ENCODE results near the gene SPRY4. TPM values are rescaled to one million over a fixed set of nuclear protein-coding genes. Genes with fewer than 3 reads are reported as not detected.

SPRY4 gene
- total RNA-seq, 8 experiments from 2014 or later, result 2.1 to 41.9 (median 6.9) TPM

- peaks cover 11 to 19% of the 10 kb centered on the region in 2 donors for H3K4me1 ChIP-seq (replicated peaks in 1 of 2)
- ATAC-seq (replicated peaks in 6 of 8), result no peak
- WGBS, 10 experiments, result 80 to 100% (median 94%) methylated on average over 1 to 6 of the region's 6 CpGs; no CpG with 5 or more reads in 2 of the 10 experiments
- H3K4me3 ChIP-seq, result no peak overlapping the region
- H3K27ac ChIP-seq, result no peak overlapping the region
- in situ Hi-C loops (cut with MboI; ENCODE audit: low pct_unique_long_range_greater_than_20kb in 2 of 9, low sequenced_read_pairs in 9 of 9, unreplicated experiment in 9 of 9), result loop anchor here in 1 of 9 experiments (25.0 kb wide), 1 partner anchor 207 kb away; no protein-coding TSS in a partner anchor
These were observed 5.2 kb upstream of the SPRY4 start for GRCh38 chr5:142330026-142330425.

GRCh38 chr5:142327111-142327842 lies 2.5 kb upstream of the SPRY4 start:
- in situ Hi-C loops (cut with MboI; ENCODE audit: low pct_unique_long_range_greater_than_20kb in 2 of 9, low sequenced_read_pairs in 9 of 9, unreplicated experiment in 9 of 9), result loop anchor here in 1 of 9 experiments (25.0 kb wide), 1 partner anchor 210 kb away; no protein-coding TSS in a partner anchor
- WGBS, 10 experiments, result 15 to 79% (median 54%) methylated on average over 1 to 6 of the region's 9 CpGs; no CpG with 5 or more reads in 1 of the 10 experiments
- Histone ChIP-seq H3K27ac (no peak overlapping the region), H3K4me1 (replicated peaks in 1 of 2) (peaks cover 19 to 30% of the 10 kb centered on the region in 2 donors), H3K4me3 (no peak overlapping the region)
- ATAC-seq (replicated peaks in 6 of 8), result peak in 2 of 8 experiments; percentile 2 to 10

GRCh38 chr5:142326480-142326938 lies 1.7 kb upstream of the SPRY4 start:
- H3K4me1 ChIP-seq (replicated peaks in 1 of 2), result peaks cover 19 to 30% of the 10 kb centered on the region in 2 donors
- H3K27ac ChIP-seq, result peak overlapping the region; percentile 47 to 91
- WGBS, 10 experiments, result 0 to 67% (median 40%) methylated on average over 1 to 7 of the region's 8 CpGs; no CpG with 5 or more reads in 2 of the 10 experiments

GRCh38 chr5:142325725-142326479 lies 1.1 kb upstream of the SPRY4 start:
- WGBS, 10 experiments, result 0 to 40% (median 18%) methylated on average over 2 to 4 of the region's 44 CpGs; no CpG with 5 or more reads in 7 of the 10 experiments
- H3K4me3 ChIP-seq, result peak overlapping the region; percentile 43 to 83 (median 56)
- peaks cover 24 to 36% of the 10 kb centered on the region in 2 donors for H3K4me1 ChIP-seq (replicated peaks in 1 of 2)
- in situ Hi-C loops (cut with MboI; ENCODE audit: low pct_unique_long_range_greater_than_20kb in 2 of 9, low sequenced_read_pairs in 9 of 9, unreplicated experiment in 9 of 9), result loop anchor here in 1 of 9 experiments (25.0 kb wide), 1 partner anchor 211 kb away; no protein-coding TSS in a partner anchor
- H3K27ac ChIP-seq, result peak overlapping the region; percentile 47 to 91
- peak; percentile 2 to 40 (median 16) for ATAC-seq (replicated peaks in 6 of 8)

More at GRCh38 chr5:142326480-142326938, 1.7 kb upstream of the SPRY4 start:
- no peak for ATAC-seq (replicated peaks in 6 of 8)
- in situ Hi-C loops (cut with MboI; ENCODE audit: low pct_unique_long_range_greater_than_20kb in 2 of 9, low sequenced_read_pairs in 9 of 9, unreplicated experiment in 9 of 9), result loop anchor here in 1 of 9 experiments (25.0 kb wide), 1 partner anchor 211 kb away; no protein-coding TSS in a partner anchor
- H3K4me3 ChIP-seq, result peak overlapping the region; percentile 43 to 83 (median 56)

GRCh38 chr5:142324136-142324870 lies 518 bp downstream of the SPRY4 start:
- in situ Hi-C loops (cut with MboI; ENCODE audit: low pct_unique_long_range_greater_than_20kb in 2 of 9, low sequenced_read_pairs in 9 of 9, unreplicated experiment in 9 of 9), result no loop called here
- WGBS, 10 experiments, result 0 to 6% (median 5%) methylated on average over 1 to 12 of the region's 58 CpGs; no CpG with 5 or more reads in 4 of the 10 experiments
- peak; percentile 12 to 65 (median 52) for ATAC-seq (replicated peaks in 6 of 8)
- H3K4me3 ChIP-seq, result peak overlapping the region; percentile 43 to 83 (median 56)
- peak overlapping the region; percentile 17 to 34 for H3K27ac ChIP-seq
- H3K4me1 ChIP-seq (replicated peaks in 1 of 2), result peaks cover 40 to 52% of the 10 kb centered on the region in 2 donors

- WGBS, 10 experiments, result 3 to 50% (median 23%) methylated on average over 1 to 15 of the region's 19 CpGs
- no peak for ATAC-seq (replicated peaks in 6 of 8)
- in situ Hi-C loops (cut with MboI; ENCODE audit: low pct_unique_long_range_greater_than_20kb in 2 of 9, low sequenced_read_pairs in 9 of 9, unreplicated experiment in 9 of 9), result no loop called here
- Histone ChIP-seq H3K4me3 (peak overlapping the region; percentile 43 to 83 (median 56)), H3K27ac (no peak overlapping the region), H3K4me1 (replicated peaks in 1 of 2) (peaks cover 41 to 57% of the 10 kb centered on the region in 2 donors)
These were observed 1.2 kb downstream of the SPRY4 start for GRCh38 chr5:142323480-142324135.

GRCh38 chr5:142322747-142323479 lies 1.9 kb downstream of the SPRY4 start:
- peaks cover 41 to 60% of the 10 kb centered on the region in 2 donors for H3K4me1 ChIP-seq (replicated peaks in 1 of 2)
- WGBS, 10 experiments, result 4 to 80% (median 50%) methylated on average over 1 to 13 of the region's 15 CpGs
- in situ Hi-C loops (cut with MboI; ENCODE audit: low pct_unique_long_range_greater_than_20kb in 2 of 9, low sequenced_read_pairs in 9 of 9, unreplicated experiment in 9 of 9), result no loop called here
- H3K27ac ChIP-seq, result no peak overlapping the region
- peak in 1 of 8 experiments; percentile 0 for ATAC-seq (replicated peaks in 6 of 8)
- peak overlapping the region in 4 of 5 donors; percentile 44 to 83 (median 60) for H3K4me3 ChIP-seq

- WGBS, 10 experiments, result 40 to 88% (median 78%) methylated on average over 1 to 5 of the region's 5 CpGs; no CpG with 5 or more reads in 5 of the 10 experiments
- Histone ChIP-seq H3K27ac (no peak overlapping the region), H3K4me3 (no peak overlapping the region), H3K4me1 (replicated peaks in 1 of 2) (peaks cover 39 to 56% of the 10 kb centered on the region in 2 donors)
- no peak for ATAC-seq (replicated peaks in 6 of 8)
- in situ Hi-C loops (cut with MboI; ENCODE audit: low pct_unique_long_range_greater_than_20kb in 2 of 9, low sequenced_read_pairs in 9 of 9, unreplicated experiment in 9 of 9), result no loop called here
These were observed 2.4 kb downstream of the SPRY4 start for GRCh38 chr5:142322403-142322746.

- Histone ChIP-seq H3K4me3 (no peak overlapping the region), H3K27ac (no peak overlapping the region), H3K4me1 (replicated peaks in 1 of 2) (peaks cover 29 to 44% of the 10 kb centered on the region in 2 donors)
- in situ Hi-C loops (cut with MboI; ENCODE audit: low pct_unique_long_range_greater_than_20kb in 2 of 9, low sequenced_read_pairs in 9 of 9, unreplicated experiment in 9 of 9), result no loop called here
- 0 to 67% (median 20%) methylated on average over 1 to 7 of the region's 8 CpGs; no CpG with 5 or more reads in 3 of the 10 experiments for WGBS, 10 experiments
- no peak for ATAC-seq (replicated peaks in 6 of 8)
These were observed 3.8 kb downstream of the SPRY4 start for GRCh38 chr5:142320851-142321560.

GRCh38 chr5:142320430-142320738 lies 4.4 kb downstream of the SPRY4 start:
- peaks cover 29 to 44% of the 10 kb centered on the region in 2 donors for H3K4me1 ChIP-seq (replicated peaks in 1 of 2)
- in situ Hi-C loops (cut with MboI; ENCODE audit: low pct_unique_long_range_greater_than_20kb in 2 of 9, low sequenced_read_pairs in 9 of 9, unreplicated experiment in 9 of 9), result no loop called here
- WGBS, 10 experiments, result 10 to 73% (median 19%) methylated on average over 2 to 4 of the region's 4 CpGs; no CpG with 5 or more reads in 2 of the 10 experiments
- peak overlapping the region in 1 of 5 donors; percentile 9 for H3K4me3 ChIP-seq
- H3K27ac ChIP-seq, result no peak overlapping the region
- ATAC-seq (replicated peaks in 6 of 8), result no peak

Data from motor neuron (in vitro differentiated cells).